ENCODE results near the gene WDFY3.

- TF ChIP-seq CTCF (IDR thresholded peaks at IDR 0.05) (no peak), POLR2A (IDR thresholded peaks at IDR 0.05) (no peak), EP300 (IDR thresholded peaks at IDR 0.05) (no peak)
Observed at GRCh38 chr4:84865600-84865999, 100.9 kb downstream of the WDFY3 start.
